Pons (tissue), 1 donor: ENCODE measurements around the gene ZBTB7C.

Experiments used
- DNase-seq: peaks from one replicate; pipeline ENCODE4 v3.0.0-alpha.2; 2016; ENCODE audit warnings: low spot score

The ZBTB7C gene

GRCh38 chr18:48085781-48086487, 323.2 kb downstream of the ZBTB7C start:
- no peak for DNase-seq

GRCh38 chr18:48084858-48085257, 324.3 kb downstream of the ZBTB7C start:
- no peak for DNase-seq

- no peak for DNase-seq
Measured at GRCh38 chr18:48084041-48084757, 325.0 kb downstream of the ZBTB7C start.

GRCh38 chr18:48080546-48080945, 328.6 kb downstream of the ZBTB7C start:
- DNase-seq: no peak

- DNase-seq: no peak
Measured at GRCh38 chr18:48079885-48080284, 329.3 kb downstream of the ZBTB7C start.

- no peak for DNase-seq
Measured at GRCh38 chr18:48078448-48078847, 330.7 kb downstream of the ZBTB7C start.

- no peak for DNase-seq
Measured at GRCh38 chr18:48077291-48077690, 331.9 kb downstream of the ZBTB7C start.

GRCh38 chr18:48076461-48076860, 332.7 kb downstream of the ZBTB7C start:
- no peak for DNase-seq

- no peak for DNase-seq
Measured at GRCh38 chr18:48075707-48076093, 333.5 kb downstream of the ZBTB7C start.

- DNase-seq: peak; percentile 24
Measured at GRCh38 chr18:48074929-48075706, 334.1 kb downstream of the ZBTB7C start.

GRCh38 chr18:48073211-48073930, 335.8 kb downstream of the ZBTB7C start:
- DNase-seq: no peak

GRCh38 chr18:48072428-48073204, 336.6 kb downstream of the ZBTB7C start:
- DNase-seq: no peak

- no peak for DNase-seq
Measured at GRCh38 chr18:48068916-48069445, 340.2 kb downstream of the ZBTB7C start.

GRCh38 chr18:48066225-48066652, 342.9 kb downstream of the ZBTB7C start:
- DNase-seq: no peak

GRCh38 chr18:48065601-48065995, 343.6 kb downstream of the ZBTB7C start:
- DNase-seq: no peak

GRCh38 chr18:48064978-48065600, 344.1 kb downstream of the ZBTB7C start:
- no peak for DNase-seq

GRCh38 chr18:48061781-48062570, 347.2 kb downstream of the ZBTB7C start:
- no peak for DNase-seq

GRCh38 chr18:48060970-48061369, 348.2 kb downstream of the ZBTB7C start:
- no peak for DNase-seq

- DNase-seq: no peak
Measured at GRCh38 chr18:48060346-48060745, 348.8 kb downstream of the ZBTB7C start.
